T-helper 1 cell treated with Interleukin-12 subunit alpha and Interleukin-12 subunit beta and Interleukin-4 antibody, amounts not matched to agents 30 μg/mL and 1 μg/mL, for 36 hours (primary cell): ENCODE results near the gene JAG1.
A peak's percentile ranks its signal among the peaks of the same experiment; 100 is the strongest.

Source experiments
- H3K27ac Mint-ChIP-seq: one replicate; pipeline ENCODE4 v1.8.0; 2021; ENCODE audit warnings: mild to moderate bottlenecking, mixed read lengths
- H3K27me3 Mint-ChIP-seq: one replicate; pipeline ENCODE4 v1.8.0; 2021; ENCODE audit warnings: low read depth, mixed read lengths
- H3K36me3 Mint-ChIP-seq: one replicate; pipeline ENCODE4 v1.8.0; 2021; ENCODE audit warnings: low read depth, mixed read lengths
- H3K4me1 Mint-ChIP-seq: one replicate; pipeline ENCODE4 v1.8.0; 2021; ENCODE audit warnings: low read depth, mixed read lengths
- H3K4me3 Mint-ChIP-seq: one replicate; pipeline ENCODE4 v1.8.0; 2021; ENCODE audit warnings: mild to moderate bottlenecking, moderate library complexity, mixed read lengths
- H3K9me3 Mint-ChIP-seq: one replicate; pipeline ENCODE4 v1.8.0; 2021; ENCODE audit warnings: mixed read lengths

The JAG1 gene

DNA sequence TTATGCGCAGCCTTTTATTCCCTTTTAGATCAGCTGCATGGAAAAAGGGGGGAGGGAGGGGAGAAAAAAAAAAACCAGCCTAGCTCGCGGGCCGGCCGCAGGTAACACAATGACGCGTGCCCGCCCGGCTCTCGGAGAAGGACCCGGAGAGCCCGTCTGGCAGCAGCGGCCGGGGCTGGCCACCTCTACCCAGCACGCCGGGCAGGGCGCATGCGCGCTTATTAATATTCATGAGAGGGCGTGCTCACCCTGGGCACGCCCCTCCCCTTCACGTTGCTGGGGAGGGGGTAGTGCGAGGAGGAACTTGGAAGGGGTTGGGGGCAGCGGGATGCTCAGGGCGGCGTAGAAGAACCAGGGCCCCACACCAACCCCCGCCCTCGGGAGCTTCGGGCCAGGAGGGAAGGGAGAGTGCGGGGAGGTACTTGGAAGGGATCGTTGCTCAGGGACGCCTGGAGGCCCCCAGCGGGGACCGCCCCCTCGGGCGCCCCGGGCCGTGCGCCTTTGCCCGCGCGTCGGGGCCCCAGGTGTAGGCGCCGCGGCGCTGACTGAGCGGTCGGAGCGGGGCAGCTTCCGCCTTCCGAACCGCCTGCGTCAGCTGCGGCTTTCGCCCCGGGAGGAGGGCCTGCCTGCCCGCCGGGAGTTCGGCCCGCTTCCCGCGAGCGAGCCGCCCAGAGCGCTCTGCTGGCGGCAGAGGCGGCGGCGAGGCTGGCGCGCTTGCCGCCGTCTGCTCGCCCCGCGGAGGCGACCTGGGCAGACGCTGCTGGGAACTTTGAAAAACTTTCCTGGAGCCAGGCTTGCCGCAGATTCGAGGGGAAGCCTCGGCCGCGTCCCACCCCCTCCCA, at the start of gene JAG1:
JAG1 (minus strand) TSS at position 158 of the 842 bp plus-strand sequence. CDS start 469 bp downstream, outside the sequence.
- Mint-ChIP-seq H3K27me3 (peaks cover 81% of the 10 kb centered on the region), H3K9me3 (no peaks in the 10 kb centered on the region), H3K36me3 (no peaks in the 10 kb centered on the region), H3K4me3 (peak within 1 kb of the TSS; percentile 86), H3K27ac (peak within 1 kb of the TSS; percentile 57), H3K4me1 (peaks cover 23% of the 10 kb centered on the region)

DNA sequence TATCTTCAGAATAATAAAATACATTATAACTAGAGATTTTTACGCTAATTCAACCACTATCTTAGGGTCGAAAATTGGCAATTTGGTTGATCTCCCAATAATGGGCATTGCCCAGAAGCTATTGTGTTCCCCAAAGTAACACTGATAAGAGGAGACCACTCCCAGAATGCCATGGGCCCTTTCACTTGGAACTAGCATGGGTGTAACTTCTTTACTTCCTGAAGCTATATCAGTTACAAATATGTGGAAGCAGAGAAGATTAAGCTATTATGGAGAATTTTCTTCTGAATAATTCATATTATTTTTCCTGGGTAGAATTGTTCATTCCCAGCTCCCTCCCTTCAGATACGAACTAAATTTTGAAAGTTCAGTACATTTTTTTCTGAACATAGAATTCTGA, 48.2 kb upstream of the JAG1 start:
- Mint-ChIP-seq H3K4me3 (no peak overlapping the region), H3K27ac (no peak overlapping the region), H3K4me1 (no peaks in the 10 kb centered on the region), H3K27me3 (peaks cover 8% of the 10 kb centered on the region), H3K36me3 (no peaks in the 10 kb centered on the region), H3K9me3 (peaks cover 3% of the 10 kb centered on the region)

DNA sequence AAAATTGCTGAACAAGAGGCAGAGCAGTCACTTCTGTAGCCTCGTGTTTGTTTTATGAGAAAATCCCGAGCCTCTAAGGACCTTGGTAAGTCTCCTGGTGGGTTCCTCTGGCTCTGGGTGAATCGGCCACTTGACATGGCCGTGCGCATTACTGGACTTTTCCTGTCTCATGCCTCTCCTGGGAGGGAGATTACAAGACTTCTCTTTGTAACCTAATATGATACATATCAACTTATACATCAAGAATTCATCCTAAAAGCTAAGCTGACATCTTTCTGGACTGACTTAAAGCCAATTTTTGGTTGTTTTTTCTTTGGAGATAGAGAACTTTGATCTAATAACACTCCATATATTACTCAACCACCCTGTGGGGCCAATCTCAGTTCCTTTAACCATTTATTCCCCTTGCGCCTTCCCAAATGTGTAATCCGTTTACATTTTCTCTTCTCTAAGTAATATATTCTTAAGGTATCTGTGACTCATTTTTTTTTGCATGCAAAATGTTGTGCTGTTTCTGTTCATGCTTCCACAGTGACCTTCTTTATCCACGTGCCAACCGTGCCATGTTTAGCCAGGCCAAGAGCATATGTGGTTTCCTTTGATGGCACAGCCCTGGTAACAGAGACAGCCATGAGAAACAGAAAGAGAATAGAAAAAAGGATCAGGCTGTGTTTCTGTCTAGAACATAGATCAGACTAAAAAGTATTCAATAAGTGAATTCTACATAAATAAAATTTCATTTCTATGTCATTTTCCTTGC, 47.5 kb upstream of the JAG1 start:
- H3K4me3 Mint-ChIP-seq: no peak overlapping the region
- H3K4me1 Mint-ChIP-seq: no peaks in the 10 kb centered on the region
- H3K36me3 Mint-ChIP-seq: no peaks in the 10 kb centered on the region
- H3K27me3 Mint-ChIP-seq: peaks cover 8% of the 10 kb centered on the region
- no peaks in the 10 kb centered on the region for H3K9me3 Mint-ChIP-seq
- no peak overlapping the region for H3K27ac Mint-ChIP-seq

GRCh38 chr20:10720565-10720964, 46.8 kb upstream of the JAG1 start:
- Mint-ChIP-seq H3K27me3 (peaks cover 8% of the 10 kb centered on the region), H3K9me3 (no peaks in the 10 kb centered on the region), H3K36me3 (no peaks in the 10 kb centered on the region), H3K27ac (no peak overlapping the region), H3K4me1 (no peaks in the 10 kb centered on the region), H3K4me3 (no peak overlapping the region)

DNA sequence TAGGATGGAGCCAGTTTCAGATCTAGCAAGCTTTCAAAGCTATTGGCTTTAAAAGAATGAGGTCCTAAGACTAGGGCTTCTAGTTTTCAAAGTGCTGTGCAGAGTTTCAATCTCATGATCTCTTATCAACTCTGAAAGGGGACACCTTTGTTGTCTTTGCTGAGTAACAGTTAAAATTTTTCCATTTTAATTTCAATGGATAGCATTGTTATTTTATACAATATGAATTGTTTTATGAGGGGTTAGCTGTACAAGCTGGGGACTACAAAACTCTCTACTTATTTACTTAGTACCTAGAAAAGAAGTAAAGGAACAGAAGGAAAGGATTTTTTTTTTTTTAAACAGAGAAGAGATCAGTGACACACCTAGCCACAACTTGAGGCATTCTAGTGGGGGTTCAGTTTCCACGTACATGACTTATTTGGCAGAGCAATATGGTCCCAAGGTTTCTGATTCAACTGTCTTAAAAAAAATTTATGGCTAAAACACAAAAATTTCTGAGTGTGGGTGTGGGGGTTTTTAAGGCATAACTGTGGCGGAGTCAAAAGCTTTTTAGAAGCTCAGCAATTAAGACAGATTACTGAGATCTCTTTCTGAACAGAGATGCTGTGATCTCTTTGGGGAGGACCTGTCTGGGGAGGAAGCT, 46.1 kb upstream of the JAG1 start:
- H3K27me3 Mint-ChIP-seq: peaks cover 8% of the 10 kb centered on the region
- H3K4me1 Mint-ChIP-seq: no peaks in the 10 kb centered on the region
- H3K27ac Mint-ChIP-seq: no peak overlapping the region
- no peaks in the 10 kb centered on the region for H3K36me3 Mint-ChIP-seq
- no peaks in the 10 kb centered on the region for H3K9me3 Mint-ChIP-seq
- H3K4me3 Mint-ChIP-seq: no peak overlapping the region

- no peaks in the 10 kb centered on the region for H3K9me3 Mint-ChIP-seq
- peaks cover 13% of the 10 kb centered on the region for H3K27me3 Mint-ChIP-seq
- H3K36me3 Mint-ChIP-seq: no peaks in the 10 kb centered on the region
- H3K27ac Mint-ChIP-seq: no peak overlapping the region
- no peak overlapping the region for H3K4me3 Mint-ChIP-seq
- no peaks in the 10 kb centered on the region for H3K4me1 Mint-ChIP-seq
Measured at GRCh38 chr20:10718661-10719060, 44.9 kb upstream of the JAG1 start.

DNA sequence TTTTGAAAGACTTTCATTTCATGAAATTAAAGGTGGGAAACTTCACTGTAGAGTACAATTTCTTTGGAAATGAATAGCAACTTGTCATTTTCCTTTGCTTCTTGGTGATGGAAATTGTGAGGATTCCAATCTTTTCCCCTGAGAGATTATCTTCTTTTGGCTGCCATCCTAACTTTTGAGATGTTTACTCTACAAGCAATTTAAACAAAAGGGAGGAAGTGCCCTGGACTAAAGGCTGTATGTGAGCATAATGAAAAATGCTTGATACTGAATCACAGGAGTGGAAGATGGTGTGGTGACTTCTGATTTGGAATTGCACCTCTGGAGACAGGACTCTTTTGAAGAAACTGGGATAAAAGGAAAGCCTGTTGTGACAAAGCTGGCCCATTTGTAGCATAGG, 43.1 kb upstream of the JAG1 start:
- no peak overlapping the region for H3K27ac Mint-ChIP-seq
- H3K27me3 Mint-ChIP-seq: peaks cover 4% of the 10 kb centered on the region
- H3K4me3 Mint-ChIP-seq: no peak overlapping the region
- no peaks in the 10 kb centered on the region for H3K36me3 Mint-ChIP-seq
- H3K4me1 Mint-ChIP-seq: no peaks in the 10 kb centered on the region
- no peaks in the 10 kb centered on the region for H3K9me3 Mint-ChIP-seq

DNA sequence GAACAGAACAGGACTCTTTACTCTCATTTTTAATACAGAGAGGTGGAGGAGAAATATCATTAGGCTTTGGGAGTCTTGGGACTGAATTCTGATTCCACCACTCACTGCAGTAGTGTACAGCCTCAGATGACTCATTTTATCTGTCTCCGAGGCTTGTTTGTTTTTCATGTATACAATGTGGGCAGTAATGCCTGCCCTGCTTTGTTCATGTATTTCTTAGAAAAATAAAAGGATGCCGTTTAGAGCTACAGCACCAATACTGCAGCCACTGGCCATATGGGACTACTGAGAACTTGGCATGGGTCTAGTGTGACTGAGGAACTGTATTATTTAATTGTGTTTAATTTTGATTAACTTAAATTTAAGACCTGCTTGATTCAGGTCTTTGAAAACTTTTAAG, 41.2 kb upstream of the JAG1 start:
- H3K4me3 Mint-ChIP-seq: no peak overlapping the region
- H3K36me3 Mint-ChIP-seq: no peaks in the 10 kb centered on the region
- no peaks in the 10 kb centered on the region for H3K9me3 Mint-ChIP-seq
- H3K27me3 Mint-ChIP-seq: peaks cover 4% of the 10 kb centered on the region
- H3K4me1 Mint-ChIP-seq: no peaks in the 10 kb centered on the region
- no peak overlapping the region for H3K27ac Mint-ChIP-seq

DNA sequence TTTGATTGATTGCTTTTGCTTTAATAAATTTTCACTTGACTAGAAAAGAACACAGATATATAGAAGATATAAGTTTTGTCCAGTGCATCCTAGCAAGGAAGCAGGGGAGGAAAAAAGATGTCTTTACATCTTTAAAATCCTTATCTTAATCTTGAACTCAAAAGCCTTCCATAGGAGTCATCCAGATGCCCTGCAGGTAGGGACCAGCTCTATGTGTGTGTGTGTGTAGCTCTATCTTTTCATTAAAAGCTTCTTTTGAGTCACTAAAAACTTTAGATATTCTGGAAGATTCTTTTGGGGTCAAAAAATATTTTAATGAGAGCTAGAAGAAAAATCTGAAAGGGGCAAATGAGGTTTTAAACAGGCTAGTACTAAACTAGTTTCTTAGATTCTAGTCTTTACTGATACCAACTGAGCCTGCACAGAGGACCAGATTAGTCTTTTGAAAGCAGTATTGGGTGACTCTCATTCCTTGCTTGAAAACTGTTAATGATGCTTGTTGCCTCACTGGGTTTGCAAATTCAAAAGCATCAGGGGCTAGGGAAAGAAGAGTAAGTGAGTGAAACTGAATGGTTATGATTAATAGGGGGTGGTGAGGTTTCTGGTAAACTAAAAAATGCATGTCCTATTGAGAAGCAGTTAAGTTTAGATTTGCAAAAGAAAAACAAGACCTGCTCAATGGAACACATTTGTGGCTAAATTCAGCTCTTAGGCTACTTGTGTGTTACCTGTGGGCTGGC, 40.6 kb upstream of the JAG1 start:
- Mint-ChIP-seq H3K9me3 (no peaks in the 10 kb centered on the region), H3K4me1 (no peaks in the 10 kb centered on the region), H3K27ac (no peak overlapping the region), H3K36me3 (no peaks in the 10 kb centered on the region), H3K4me3 (no peak overlapping the region), H3K27me3 (peaks cover 4% of the 10 kb centered on the region)

- Mint-ChIP-seq H3K4me1 (no peaks in the 10 kb centered on the region), H3K27ac (no peak overlapping the region), H3K36me3 (no peaks in the 10 kb centered on the region), H3K9me3 (no peaks in the 10 kb centered on the region), H3K27me3 (peaks cover 4% of the 10 kb centered on the region), H3K4me3 (no peak overlapping the region)
Measured at GRCh38 chr20:10713161-10713560, 39.4 kb upstream of the JAG1 start.

- H3K4me3 Mint-ChIP-seq: no peak overlapping the region
- H3K27ac Mint-ChIP-seq: no peak overlapping the region
- H3K9me3 Mint-ChIP-seq: no peaks in the 10 kb centered on the region
- peaks cover 4% of the 10 kb centered on the region for H3K27me3 Mint-ChIP-seq
- no peaks in the 10 kb centered on the region for H3K4me1 Mint-ChIP-seq
- no peaks in the 10 kb centered on the region for H3K36me3 Mint-ChIP-seq
Measured at GRCh38 chr20:10711903-10712451, 38.2 kb upstream of the JAG1 start.

GRCh38 chr20:10710991-10711775, 37.4 kb upstream of the JAG1 start:
- Mint-ChIP-seq H3K4me1 (no peaks in the 10 kb centered on the region), H3K27me3 (peaks cover 4% of the 10 kb centered on the region), H3K9me3 (no peaks in the 10 kb centered on the region), H3K36me3 (no peaks in the 10 kb centered on the region), H3K27ac (no peak overlapping the region), H3K4me3 (no peak overlapping the region)

DNA sequence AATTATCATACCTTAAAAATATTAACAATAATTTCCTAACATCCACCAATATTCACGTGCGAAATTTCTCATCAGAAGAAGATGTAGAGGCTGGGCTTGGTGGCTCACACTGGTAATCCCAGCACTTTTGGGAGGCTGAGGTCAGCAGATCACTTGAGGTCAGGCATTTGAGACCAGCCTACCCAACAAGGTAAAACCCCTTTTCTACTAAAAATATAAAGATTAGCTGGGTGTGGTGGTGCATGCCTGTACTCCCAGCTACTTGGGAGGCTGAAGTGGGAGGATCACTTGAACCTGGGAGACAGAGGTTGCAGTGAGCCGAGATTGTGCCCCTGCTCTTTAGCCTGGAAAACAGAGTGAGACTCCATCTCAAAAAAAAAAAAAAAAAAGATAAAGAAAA, 36.1 kb upstream of the JAG1 start:
- no peak overlapping the region for H3K4me3 Mint-ChIP-seq
- H3K36me3 Mint-ChIP-seq: no peaks in the 10 kb centered on the region
- H3K27me3 Mint-ChIP-seq: peaks cover 4% of the 10 kb centered on the region
- no peak overlapping the region for H3K27ac Mint-ChIP-seq
- no peaks in the 10 kb centered on the region for H3K9me3 Mint-ChIP-seq
- no peaks in the 10 kb centered on the region for H3K4me1 Mint-ChIP-seq
